ENCODE measurements around the gene GPX3.

GPX3 gene

DNA sequence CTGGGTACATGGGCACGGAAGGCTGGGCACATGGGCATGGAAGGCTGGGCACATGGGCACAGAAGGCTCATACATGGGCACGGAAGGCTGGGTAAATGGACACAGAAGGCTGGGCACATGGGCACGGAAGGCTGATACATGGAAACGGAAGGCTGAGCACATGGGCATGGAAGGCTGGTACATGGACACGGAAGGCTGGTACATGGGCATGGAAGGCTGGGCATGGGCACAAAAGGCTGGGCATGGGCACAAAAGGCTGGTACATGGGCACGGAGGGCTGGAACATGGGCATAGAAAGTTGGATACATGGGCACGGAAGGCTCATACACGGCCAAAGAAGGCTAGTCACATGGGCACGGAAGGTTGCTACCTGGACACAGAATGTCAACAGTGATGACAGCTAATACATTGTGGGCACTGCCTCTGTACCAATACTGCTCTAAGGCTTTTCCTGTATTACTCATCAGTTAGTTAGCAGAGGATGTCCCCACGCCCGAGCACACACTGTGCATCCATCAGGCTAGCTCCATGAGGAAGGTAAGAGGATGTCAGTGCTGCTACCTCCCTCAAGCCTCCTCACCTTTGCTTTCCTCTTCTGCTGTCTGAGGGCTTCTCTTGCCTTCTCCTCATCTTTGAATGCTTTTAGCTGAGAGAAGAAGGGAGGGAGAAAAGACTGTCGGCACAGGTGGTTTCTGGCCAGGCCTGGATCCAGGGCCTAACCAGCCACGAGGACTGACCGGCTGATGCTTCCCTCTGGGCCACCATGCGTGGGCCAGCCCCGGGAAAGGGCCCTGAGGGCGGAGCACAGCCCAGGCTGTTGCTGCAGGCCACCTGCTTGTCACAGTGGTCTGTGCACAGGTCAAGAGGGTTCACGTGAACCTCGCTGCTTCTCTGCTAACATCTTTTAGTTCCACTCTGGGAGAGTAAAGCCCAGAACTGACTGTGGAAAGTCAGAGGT, 14.3 kb downstream of the GPX3 start:
- no peak for DNase-seq (ENCODE audit: low read depth)

DNA sequence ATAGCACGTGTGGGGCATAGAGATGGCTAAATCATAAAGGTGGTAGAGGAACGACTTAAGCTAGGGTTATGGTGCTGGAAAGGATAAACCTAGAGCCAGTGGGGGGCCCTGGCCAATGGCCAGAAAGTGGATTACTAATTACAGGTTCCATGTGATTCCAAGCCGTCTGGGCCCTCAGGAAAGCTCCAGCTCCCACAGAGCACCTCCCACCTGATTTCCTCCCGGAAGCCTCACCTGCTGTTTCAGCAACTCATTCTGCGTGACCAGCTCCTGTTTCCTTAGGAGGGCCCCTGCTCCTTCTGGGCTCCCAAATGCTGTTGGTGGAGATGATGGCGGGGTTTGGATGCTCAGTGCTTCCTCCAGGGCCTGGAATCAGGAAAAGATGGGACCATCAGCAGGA, 16.2 kb downstream of the GPX3 start:
- DNase-seq (ENCODE audit: low read depth), result no peak

DNA sequence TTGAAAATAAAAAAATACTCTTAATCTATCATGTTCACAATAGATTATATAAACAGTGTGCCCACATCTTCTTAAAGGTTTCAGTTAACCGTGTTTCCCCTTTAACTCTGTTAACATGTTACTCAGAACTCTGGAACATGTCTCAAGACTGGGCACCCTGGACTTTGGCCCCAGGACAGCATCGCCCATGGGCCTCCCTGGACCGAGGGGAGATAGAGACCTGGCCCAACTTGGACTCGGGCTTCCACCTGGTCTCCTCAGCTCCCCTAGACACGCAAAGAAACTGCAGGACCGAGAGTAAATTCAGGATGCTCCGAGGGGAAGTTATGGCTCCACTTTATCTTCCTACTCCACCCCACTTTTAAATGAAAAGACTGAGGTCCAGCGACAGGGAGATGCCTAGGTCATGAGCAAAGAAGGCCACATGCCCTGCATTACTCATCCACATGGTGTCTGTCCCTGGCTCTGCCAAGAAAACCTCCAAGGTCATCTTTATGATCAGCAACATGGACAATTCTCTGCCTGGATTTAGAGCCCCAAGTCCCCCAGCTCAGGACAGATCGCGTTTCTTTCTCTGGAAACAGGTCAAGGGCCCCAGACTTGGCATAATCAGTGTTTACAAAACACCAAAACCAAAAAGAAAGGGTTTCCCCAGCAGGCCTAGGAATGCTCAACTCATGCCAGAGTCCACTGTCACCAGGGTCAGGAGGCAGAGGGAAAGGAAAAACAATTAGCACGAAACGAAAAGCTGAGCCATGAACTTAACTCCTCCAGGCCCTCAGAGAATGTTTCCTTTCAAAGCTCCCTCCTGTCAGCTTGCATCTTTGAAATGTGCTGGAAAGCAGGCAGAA, 17.4 kb downstream of the GPX3 start:
- no peak for DNase-seq (ENCODE audit: low read depth)

DNA sequence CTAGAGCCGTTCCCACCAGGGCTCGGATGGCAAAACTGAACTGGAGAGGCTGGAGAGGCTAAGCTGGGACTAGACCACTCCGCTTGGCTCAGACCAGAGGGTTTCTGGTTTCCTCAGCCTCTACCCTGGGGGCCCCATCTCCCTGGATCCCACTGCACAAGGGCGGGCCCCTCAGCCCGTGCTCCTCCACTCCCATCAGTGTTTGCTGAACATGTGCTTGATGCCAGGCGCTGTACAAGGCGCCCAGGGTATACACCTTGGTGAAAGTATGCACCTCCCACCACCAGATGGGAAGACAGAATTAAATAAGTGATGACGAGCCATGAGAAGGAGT, 18.0 kb downstream of the GPX3 start:
- DNase-seq (ENCODE audit: low read depth), result no peak

DNA sequence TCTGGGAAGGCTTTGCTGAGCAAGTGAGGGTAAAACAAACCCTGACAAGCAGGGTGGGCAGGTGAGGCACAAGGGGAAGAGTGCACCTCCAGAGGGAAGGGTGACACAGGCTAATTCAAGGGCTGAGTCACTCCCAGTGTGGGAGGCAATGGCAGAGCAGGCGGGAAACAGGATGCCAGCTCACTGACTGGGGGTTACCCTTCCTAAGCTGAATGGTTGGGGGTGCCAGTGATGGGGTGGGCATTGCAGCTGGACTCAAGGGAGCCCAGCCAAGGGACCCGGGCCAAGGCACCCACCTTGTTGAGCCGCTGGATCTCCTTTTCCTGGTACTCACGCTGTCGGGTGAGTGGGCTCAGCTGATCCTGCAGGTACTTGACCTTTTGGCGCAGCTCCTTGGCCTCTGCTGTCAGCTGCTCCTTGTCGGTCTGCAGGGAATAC, 18.4 kb downstream of the GPX3 start:
- no peak for DNase-seq (ENCODE audit: low read depth)

DNA sequence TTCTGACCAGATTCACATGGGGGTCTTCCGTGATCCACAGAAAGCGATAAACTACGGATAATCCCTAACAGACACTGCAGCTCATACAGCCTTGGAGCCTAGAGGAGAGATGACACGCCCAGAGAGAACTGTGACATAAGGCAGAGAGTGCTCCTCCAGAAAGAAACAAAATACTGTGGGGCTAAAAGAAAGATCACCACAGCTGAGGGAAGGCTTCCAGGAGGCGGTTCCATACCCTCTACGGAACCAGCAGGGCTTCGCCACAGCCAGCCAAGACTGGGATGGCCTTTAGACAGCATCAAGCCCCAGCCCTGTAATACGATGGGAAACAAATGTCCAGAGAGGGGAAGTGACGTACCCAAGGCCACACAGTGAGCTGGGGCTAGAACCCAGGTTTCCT, 19.3 kb downstream of the GPX3 start:
- DNase-seq (ENCODE audit: low read depth), result no peak

DNA sequence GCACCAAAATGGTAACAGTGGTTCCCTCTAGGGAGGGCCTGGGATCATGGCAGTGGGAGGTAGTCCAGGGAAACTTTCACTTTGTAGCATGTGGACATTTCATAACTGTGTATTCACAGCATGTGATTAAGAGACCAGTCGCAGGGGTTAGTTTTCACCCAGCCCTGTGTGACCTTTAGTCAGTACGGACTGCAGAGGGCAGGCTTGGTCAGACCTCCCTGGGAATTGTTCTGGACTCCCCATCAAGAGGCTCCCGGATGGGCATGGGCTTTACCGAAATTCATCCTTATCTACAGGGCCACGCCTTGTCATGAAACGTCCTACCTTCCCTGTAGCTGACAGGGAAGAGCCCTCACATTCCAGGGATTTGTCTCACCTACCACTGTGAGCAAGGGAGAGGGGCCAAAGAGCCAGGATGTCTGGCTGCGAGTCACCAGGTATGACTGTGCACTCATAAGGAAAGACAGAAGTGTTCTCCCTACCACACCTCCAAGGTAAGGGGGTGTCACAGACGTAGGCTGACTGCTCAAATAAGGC, 19.9 kb downstream of the GPX3 start:
- DNase-seq (ENCODE audit: low read depth), result no peak

DNA sequence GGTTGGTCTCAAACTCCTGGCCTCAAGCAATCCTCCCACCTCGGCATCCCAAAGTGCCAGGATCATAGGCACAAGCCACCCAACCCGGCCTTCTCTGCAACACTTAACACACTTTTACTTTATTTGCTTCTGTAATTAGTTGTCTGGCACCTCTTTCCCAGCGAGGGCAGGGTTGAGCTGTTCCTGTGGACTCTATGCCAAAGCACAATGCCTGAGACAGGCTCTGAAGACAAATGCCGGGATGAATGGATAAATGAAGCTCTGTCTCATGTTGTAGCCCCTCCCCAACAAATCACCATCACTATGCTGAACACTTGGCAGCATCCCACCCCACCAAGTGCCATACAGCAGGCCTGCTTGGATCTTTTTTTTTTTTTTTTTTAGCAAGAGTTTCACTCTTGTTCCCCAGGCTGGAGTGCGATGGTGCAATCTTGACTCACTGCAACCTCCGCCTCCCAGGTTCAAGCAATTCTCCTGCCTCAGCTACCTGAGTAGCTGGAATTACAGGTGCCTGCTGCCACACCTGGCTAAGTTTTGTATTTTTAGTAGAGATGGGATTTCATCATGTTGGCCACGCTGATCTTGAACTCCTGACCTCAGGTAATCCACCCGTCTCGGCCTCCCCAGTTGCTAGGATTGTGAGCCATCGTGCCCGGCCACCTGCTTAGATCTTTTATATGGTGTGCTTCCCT, 21.3 kb downstream of the GPX3 start:
- DNase-seq (ENCODE audit: low read depth), result no peak

DNA sequence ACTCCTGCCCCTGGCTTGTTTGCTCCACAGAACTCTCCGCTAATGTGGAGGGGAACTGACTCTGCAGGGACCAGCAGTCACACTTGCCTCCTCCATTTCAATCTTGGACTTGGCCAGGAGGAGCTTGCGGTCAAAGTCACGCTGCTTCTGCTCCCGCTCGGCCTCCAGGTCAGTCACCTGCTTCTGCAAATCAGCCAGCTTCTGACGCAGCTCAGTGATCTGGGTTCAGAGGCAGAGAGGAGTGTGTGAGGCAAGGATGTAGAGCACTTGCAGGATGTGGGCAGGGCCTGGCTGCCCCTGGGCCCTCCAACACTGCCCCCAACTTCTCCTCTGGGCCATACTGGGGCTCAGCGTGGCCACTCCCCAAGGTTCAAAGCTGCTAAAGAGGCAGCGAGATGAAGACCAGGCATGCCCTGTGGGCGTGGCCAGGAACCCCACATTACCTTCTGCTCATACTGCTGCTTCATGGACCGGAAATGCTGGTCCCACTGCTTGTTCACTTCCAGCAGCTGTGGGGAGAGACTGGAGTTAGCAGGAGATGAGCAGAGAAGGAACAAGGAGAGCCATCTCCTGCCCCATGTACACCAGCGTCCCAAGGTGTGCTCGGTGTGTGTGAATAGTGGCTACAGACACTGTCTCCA, 22.2 kb downstream of the GPX3 start:
- DNase-seq (ENCODE audit: low read depth), result no peak

DNA sequence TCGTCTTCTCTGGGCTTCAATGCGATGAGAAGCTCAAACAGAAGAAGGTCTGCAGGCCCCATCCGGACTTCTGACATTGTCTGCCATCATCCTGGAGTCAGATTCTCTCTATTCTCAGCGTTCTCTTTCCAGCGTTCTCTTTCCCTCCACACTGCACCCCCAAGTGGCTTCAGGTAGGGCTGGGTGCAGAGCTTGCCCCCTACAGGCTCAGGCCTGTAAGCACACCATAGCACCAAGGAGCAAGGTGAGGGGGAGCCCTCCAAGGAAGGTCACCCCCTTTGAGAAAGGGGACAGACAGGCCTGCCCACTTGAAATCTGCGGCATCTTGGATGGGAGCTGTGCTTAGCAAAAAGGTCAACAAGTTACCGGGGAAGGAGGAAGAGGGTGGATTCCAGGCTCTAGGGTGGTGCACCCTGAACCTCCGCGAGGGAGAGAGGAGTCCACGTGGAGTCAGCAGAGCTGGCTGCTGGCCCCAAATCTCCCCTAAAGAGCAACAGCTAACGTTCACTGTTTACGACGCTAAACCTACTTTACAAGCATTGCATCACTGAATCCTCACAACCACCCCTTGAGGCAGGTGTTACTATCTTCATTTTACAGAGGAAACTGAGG, 27.5 kb downstream of the GPX3 start:
- no peak for DNase-seq (ENCODE audit: low read depth)

DNA sequence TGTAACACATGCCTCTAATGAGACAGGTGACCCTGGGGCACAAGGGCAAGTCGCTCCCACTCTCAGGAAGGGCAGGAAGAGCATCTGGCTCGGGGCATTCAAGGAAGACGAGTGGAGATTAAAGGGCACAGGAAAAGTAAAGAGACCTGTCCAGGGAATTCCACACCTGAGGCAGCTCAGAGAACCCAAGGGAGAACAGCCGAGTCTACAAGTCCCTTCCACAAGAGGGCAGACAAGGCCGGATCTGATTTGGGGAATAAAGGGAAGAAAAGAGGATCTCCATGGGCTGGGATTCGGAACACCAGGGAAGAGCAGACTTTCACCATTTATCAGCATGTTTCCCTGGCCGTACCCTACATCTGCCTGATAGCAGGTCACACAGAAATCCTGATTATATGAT, 28.1 kb downstream of the GPX3 start:
- DNase-seq (ENCODE audit: low read depth), result no peak

DNA sequence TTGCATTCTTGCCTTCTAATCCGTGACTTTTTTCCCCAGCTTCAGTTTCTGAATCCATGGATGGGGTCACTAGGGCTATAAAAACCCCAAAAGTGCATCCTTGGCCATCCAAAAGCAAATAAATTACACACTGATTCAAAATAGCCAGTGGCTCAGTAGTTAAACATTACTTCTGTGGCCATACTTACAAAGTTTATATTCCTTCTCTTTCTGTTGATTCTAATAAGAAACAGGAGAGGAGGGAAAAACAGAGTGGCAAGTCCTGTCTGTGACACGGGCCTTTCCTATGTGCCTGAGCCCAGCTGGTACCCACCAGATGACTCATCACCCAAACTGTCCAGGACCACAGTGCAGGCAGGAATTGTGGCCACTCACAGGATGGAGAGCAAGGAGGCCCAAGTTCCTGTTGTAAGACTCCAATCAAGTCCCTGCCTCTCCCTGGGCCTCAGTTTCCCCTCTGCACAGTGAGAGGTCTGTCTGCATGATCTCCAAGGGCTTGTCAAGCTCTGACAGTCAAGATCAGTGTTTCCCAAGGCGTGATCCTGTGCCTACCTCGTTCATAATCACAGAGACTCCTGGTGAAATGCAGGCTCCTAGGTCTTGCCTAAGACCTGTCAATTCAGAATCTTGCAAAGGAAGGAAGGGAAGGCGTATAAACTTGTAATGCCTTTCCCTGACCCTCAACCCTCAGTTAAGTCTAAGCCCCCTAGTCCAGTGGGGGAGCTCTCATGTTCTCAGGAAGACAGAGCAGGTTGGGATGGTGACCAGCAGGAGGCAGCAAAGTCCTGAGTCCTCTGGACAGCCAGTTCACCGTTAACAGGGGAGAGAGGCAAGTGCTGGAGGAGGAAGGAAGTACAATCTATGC, 30.9 kb downstream of the GPX3 start:
- DNase-seq (ENCODE audit: low read depth), result no peak

DNA sequence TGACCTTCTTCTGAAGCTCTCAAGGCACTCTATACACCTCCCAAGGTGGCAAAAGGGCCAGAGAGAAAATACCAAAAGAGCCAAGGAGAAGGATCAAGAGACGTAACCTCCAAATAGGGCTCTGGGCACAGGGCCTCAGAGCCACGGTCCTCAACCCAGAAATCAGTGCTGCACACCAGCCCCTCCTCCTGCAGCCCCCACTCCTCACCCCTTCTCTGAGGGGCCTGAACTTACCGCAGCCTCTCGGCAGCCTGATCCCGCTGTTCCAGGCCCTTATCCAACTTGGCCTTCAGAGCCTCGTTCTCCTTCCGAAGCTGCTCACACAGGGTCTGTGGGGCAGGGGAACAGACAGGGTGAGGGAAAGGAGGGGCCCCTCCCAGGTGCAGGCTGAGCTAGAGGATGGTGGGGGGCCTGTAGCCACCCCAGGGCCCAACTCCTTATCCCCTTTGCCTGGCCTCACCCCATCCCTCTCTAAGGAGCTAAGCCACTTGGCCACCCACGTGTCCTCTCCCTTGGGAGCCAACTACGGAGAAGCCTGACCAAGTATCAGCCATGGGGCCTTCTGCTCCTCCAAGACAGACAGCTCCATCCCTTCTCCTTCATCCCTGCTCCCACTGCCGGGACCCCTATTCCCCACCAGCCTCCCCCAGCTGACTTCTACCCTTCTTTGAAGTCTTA, 31.7 kb downstream of the GPX3 start:
- no peak for DNase-seq (ENCODE audit: low read depth)

DNA sequence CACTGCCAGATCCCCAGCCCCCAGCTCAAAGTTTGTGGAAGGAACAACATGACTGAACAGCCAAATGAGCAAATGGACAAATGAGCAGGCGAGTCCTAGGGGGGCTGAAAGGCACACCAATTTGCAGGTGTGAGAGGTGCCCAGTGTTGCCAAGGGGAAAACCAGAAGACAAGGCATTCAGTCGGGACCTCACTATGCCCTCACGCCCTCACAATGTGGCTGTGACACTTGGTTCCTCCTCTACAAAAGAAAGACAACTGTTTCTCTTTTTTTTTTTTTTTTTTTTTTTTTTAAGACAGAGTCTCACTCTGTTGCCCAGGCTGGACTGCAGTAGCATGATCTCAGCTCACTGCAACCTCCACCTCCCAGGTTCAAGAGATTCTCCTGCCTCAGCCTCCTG, 32.4 kb downstream of the GPX3 start:
- DNase-seq (ENCODE audit: low read depth), result no peak

DNA sequence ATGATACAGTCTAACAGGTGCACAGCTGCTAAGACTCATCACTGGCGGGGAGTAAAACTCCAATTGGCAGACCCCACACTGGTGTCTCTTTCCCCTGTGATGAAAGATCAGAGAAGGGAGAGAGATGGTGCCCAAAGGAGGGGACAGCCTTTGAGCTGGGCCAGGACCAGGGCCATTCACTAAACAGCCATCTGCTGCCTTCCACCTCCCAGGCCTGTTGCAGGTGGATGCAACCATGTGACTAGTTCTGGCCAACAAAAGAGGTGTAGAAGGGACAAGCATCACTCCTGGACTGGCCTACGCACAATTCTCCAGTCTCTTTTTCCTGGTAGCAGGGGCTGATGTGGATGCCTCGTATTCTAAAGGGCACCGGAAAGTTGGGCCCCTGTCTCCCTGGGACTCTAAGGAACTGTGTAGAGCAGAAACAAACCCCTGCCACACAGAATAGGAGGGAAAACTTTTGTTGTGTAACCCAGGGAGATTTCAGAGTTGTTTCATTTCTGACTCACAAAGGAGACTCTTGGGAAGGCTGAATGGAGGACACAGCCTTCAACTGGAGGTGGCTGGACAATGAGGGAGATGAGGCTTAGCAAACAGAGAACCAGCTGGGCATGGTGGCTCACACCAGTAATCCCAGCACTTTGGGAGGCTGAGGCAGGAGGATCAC, 33.5 kb downstream of the GPX3 start:
- no peak for DNase-seq (ENCODE audit: low read depth)

DNA sequence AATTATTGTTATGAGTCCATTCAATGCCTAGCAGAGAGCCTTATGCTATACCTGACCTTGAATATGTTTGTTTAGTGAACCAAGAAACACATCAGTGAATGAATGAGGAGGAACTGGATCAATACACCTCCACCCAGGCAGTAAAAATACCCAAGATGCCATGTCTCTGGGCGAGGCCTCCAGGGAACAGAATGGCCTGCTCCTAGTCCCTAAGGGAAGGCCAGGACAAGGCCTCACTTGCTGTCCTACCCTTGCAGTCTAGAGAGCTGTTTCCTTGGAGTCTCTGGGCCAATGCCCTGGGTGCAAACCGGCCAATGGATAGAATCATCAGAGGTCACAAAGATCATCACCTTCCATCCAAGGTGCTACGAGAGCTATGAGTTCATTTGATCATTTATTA, 34.3 kb downstream of the GPX3 start:
- DNase-seq (ENCODE audit: low read depth), result no peak

DNA sequence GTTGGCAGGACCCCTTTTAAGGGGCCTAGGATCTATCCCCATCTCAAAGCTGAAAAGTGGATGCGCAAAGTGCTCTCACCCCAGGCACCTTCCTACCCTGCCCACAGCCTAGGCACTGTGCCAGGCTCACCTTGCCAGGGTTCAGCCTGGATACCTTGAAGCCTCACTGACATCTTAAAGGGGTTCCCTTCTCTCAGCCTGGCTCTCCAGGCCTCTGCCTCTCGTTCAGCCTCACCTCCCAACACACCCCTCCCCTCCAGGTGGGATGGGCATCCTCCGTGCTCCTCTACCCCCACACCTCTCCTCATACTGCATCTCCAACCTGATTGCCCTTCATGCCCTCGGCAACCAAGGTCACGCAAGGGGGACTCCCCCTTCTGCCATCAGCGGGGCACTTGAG, 34.9 kb downstream of the GPX3 start:
- DNase-seq (ENCODE audit: low read depth), result no peak

DNA sequence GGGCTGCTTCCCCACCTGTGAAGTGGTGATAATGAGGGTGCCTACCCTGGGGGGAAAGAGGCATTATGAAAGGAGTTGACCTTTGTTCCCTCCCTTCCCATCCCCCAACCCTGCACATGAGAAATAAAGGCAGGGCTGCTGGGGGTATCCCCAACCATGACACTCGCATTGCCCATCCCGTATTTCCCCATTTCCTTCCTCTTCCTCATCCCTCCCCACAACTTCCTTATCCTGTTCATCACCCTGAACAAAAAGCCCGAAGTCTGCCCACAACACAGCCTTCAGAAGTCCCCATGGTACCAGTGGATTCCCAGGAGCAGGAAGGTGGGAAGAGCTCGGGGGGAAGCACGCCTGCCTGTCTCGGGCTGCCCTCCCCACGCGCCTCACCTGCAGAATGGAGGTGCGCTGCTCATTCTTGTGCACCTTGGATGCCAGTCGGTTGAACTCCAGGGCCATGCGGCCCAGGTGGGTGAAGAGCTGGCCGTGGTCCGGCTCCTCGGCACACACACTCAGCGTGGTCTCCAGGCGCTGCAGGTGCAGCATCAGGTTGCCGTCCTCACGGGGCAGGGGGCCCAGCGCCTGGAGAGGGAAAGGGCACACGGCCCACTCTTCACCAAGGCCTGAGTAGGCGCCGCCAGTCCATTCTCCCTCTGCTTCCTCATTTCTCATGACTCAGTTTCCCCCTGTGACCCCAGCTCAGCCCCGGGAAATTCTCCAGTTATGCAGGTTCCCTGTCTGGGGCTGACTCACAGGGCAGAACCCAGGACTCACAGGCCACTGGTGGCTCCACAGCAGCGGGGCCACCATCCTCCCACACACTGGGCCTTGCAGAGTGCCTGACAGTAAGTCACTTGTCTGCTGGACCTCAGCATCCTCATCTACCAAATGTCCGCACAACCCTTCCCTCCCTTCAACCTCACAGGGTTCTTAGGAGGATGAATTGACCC, 36.3 kb downstream of the GPX3 start:
- no peak for DNase-seq (ENCODE audit: low read depth)

Data from stimulated activated CD8-positive, alpha-beta memory T cell treated with anti-CD3 and anti-CD28 coated beads, Interleukin-15, amount 100 ng/mL, for 24 hours (primary cell).